ENCODE data around the gene ENAH. TPM values are rescaled to one million over a fixed set of nuclear protein-coding genes. Genes with fewer than 3 reads are reported as not detected.

Gene ENAH
- total RNA-seq, 6 experiments from 2014 or later: 9.0 to 33.2 (median 20.8) TPM

DNA sequence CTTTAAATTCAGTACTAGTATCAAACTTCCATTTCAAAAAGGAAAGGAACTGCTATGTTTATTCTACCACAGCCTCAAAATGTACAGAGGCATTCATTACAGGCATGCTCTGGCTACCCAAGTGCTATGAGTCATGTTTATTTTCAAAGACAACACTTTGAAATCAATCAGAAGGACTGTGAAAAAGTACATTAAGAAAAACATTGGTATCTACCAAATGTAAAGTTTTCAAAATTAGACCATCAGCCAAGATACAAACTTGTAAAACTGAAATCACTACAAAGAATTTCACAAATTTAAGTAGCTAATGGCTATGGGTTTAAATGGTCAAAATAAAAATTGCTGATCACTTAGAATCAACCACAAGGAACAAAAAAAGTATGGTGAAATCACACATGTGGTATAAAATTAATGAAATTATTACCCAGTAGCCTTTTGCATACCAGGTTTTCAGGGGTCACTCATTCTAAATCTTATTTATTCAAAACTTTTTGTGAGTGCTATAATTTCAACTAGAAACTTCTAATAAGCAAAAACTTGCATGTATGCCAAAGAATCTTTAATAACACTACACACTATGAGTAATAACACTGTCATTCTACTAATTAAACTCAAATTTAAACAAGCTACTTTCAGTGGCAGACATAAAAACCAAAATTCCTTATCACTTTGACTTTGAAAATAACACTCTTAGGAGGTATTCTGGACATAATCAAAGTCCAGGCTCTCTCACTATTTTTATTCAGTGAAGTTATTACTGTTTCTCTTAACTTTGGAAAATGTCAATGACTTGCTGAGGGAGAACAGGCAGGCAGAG, 49.2 kb downstream of the ENAH start:
- Histone ChIP-seq H3K9me3 (no peaks in the 10 kb centered on the region), H3K4me1 (no peaks in the 10 kb centered on the region), H3K36me3 (no peaks in the 10 kb centered on the region), H3K27me3 (no peaks in the 10 kb centered on the region), H3K4me3 (no peak overlapping the region), H3K27ac (no peak overlapping the region)
- no peak for TF ChIP-seq CTCF (IDR thresholded peaks at IDR 0.05)
- no peak for TF ChIP-seq POLR2A (IDR thresholded peaks at IDR 0.05)
- no peak for DNase-seq
- intact Hi-C loops (cut with DNase I): no loop called here
- peak in 1 of 4 donors; percentile 79 for ATAC-seq

- H3K4me1 ChIP-seq: no peaks in the 10 kb centered on the region
- no peak for TF ChIP-seq CTCF (IDR thresholded peaks at IDR 0.05)
- TF ChIP-seq POLR2A (IDR thresholded peaks at IDR 0.05): no peak
- intact Hi-C loops (cut with DNase I): no loop called here
These were observed 50.2 kb downstream of the ENAH start for GRCh38 chr1:225602590-225603206.

GRCh38 chr1:225601902-225602589, 50.9 kb downstream of the ENAH start:
- H3K9me3 ChIP-seq: no peaks in the 10 kb centered on the region
- WGBS (ENCODE audit: insufficient coverage, low coverage, low lambda C conversion rate, missing lambda C conversion rate): 64% methylated on average over 3 of the region's 3 CpGs
- ATAC-seq (no peak), DNase-seq (no peak)
- no peaks in the 10 kb centered on the region for H3K36me3 ChIP-seq
- no peak overlapping the region for H3K4me3 ChIP-seq
- TF ChIP-seq POLR2A (IDR thresholded peaks at IDR 0.05) (no peak), CTCF (IDR thresholded peaks at IDR 0.05) (no peak)
- H3K27ac ChIP-seq: no peak overlapping the region
- no peaks in the 10 kb centered on the region for H3K27me3 ChIP-seq
- H3K4me1 ChIP-seq: no peaks in the 10 kb centered on the region
- intact Hi-C loops (cut with DNase I): no loop called here

More at GRCh38 chr1:225602590-225603206, 50.2 kb downstream of the ENAH start:
- no peaks in the 10 kb centered on the region for H3K27me3 ChIP-seq
- ATAC-seq: peak in 1 of 4 donors; percentile 18
- 13% methylated on average over 1 of the region's 1 CpG for WGBS (ENCODE audit: insufficient coverage, low coverage, low lambda C conversion rate, missing lambda C conversion rate)
- H3K36me3 ChIP-seq: no peaks in the 10 kb centered on the region
- H3K27ac ChIP-seq: no peak overlapping the region
- H3K9me3 ChIP-seq: no peaks in the 10 kb centered on the region
- no peak overlapping the region for H3K4me3 ChIP-seq
- no peak for DNase-seq

- DNase-seq (no peak), ATAC-seq (peak in 3 of 4 donors; percentile 68 to 78 (median 70))
- Histone ChIP-seq H3K4me3 (no peak overlapping the region), H3K27me3 (no peaks in the 10 kb centered on the region), H3K27ac (no peak overlapping the region), H3K4me1 (no peaks in the 10 kb centered on the region), H3K36me3 (no peaks in the 10 kb centered on the region), H3K9me3 (no peaks in the 10 kb centered on the region)
- intact Hi-C loops (cut with DNase I): no loop called here
- TF ChIP-seq POLR2A (IDR thresholded peaks at IDR 0.05) (no peak), CTCF (IDR thresholded peaks at IDR 0.05) (no peak)
- 67% methylated on average over 2 of the region's 2 CpGs for WGBS (ENCODE audit: insufficient coverage, low coverage, low lambda C conversion rate, missing lambda C conversion rate)
These were observed 54.1 kb downstream of the ENAH start for GRCh38 chr1:225598847-225599246.
